Keratinocyte (primary cell): Measurements from ENCODE around the gene BAZ1B.

Source experiments
- CTCF ChIP-seq, 3 experiments: IDR thresholded peaks in 1 of 3; conservative IDR thresholded peaks in 1 of 3; optimal IDR thresholded peaks in 1 of 3; 2 replicates in 2 of 3; 3 replicates in 1 of 3; pipeline versions ENCODE3 to v1.5.1; 2011; ENCODE audit warnings: low read length in 3 of 3, mild to moderate bottlenecking in 3 of 3, moderate library complexity in 2 of 3, control low read depth in 1 of 3, inconsistent platforms in 1 of 3; ENCODE audit not compliant: insufficient read depth in 2 of 3; ENCODE audit errors: extremely low read depth in 1 of 3
- EZH2 ChIP-seq: IDR thresholded peaks from one replicate; pipeline ENCODE4 v1.6.1; 2012; ENCODE audit warnings: inconsistent platforms, mild to moderate bottlenecking, low read length, moderate library complexity

- TF ChIP-seq CTCF (optimal IDR thresholded peaks at IDR 0.05 in 1 of 3, IDR thresholded peaks at IDR 0.05 in 1 of 3, conservative IDR thresholded peaks at IDR 0.05 in 1 of 3; ENCODE audit: extremely low read depth in 1 of 3, insufficient read depth in 2 of 3, low read length in 3 of 3) = no peak
- TF ChIP-seq EZH2 = no peak
Measured at GRCh38 chr7:73447121-73447733, 74.9 kb downstream of the BAZ1B start.
